ENCODE data around the gene VPS4A.

- TF ChIP-seq YY1 (IDR thresholded peaks at IDR 0.05; ENCODE audit: insufficient read depth, insufficient read length) (no peak), ZNF274 (IDR thresholded peaks at IDR 0.05; ENCODE audit: low read depth, low read length) (no peak)
Measured at GRCh38 chr16:69349536-69349935, 38.4 kb downstream of the VPS4A start.

All from NT2/D1 (cell line).